Esophagus squamous epithelium (tissue), 5 donors: ENCODE data around the gene HDHD5. TPM values are rescaled to one million over a fixed set of nuclear protein-coding genes. Genes with fewer than 3 reads are reported as not detected.

Source experiments
- DNase-seq: peaks from one replicate; lab custom pipeline; 2025; lab: John Stamatoyannopoulos, UW
- H3K27ac ChIP-seq, 4 donors: fragments of 200-600 bp; sonication (generic); one replicate each; pipeline ENCODE4 v1.5.1; 2016 to 2019; ENCODE audit warnings: mild to moderate bottlenecking in 1 of 4
- H3K27me3 ChIP-seq, 4 donors: fragments of 200-600 bp; sonication (generic); 1 replicate in 3 of 4; 2 replicates in 1 of 4; pipeline versions ENCODE4 v1.5.1 to v1.6.0; 2017 to 2021; ENCODE audit warnings: antibody characterized with exemption in 1 of 4
- H3K36me3 ChIP-seq, 3 donors: fragments of 200-600 bp; sonication (generic); one replicate each; pipeline ENCODE4 v1.5.1; 2016 to 2019
- H3K4me1 ChIP-seq, 3 donors: fragments of 200-600 bp; sonication (generic); one replicate each; pipeline ENCODE4 v1.5.1; 2017 to 2019
- H3K4me3 ChIP-seq, 4 donors: fragments of 200-600 bp; sonication (generic); 1 replicate in 3 of 4; 2 replicates in 1 of 4; pipeline ENCODE4 v1.5.1; 2016 to 2019; ENCODE audit warnings: mild to moderate bottlenecking in 2 of 4, moderate library complexity in 1 of 4
- H3K9me3 ChIP-seq, 3 donors: fragments of 200-600 bp; sonication (generic); one replicate each; pipeline ENCODE4 v1.5.1; 2016 to 2019
- CTCF ChIP-seq, 6 experiments: fragments of 450-650 bp in 4 of 6; fragments of 200-600 bp in 2 of 6; sonication (generic) in 2 of 6; IDR thresholded peaks; one replicate each; pipeline ENCODE4 v1.5.1; 2016 to 2019; ENCODE audit warnings: antibody characterized with exemption in 6 of 6, mild to moderate bottlenecking in 4 of 6, moderate library complexity in 4 of 6
- POLR2A ChIP-seq, 4 donors: fragments of 450-650 bp; IDR thresholded peaks; one replicate each; pipeline ENCODE4 v1.6.1; 2017; ENCODE audit warnings: antibody characterized with exemption in 4 of 4, mild to moderate bottlenecking in 4 of 4, moderate library complexity in 3 of 4
- WGBS, 2 donors: methylation state at CpG; one replicate each; pipeline ENCODE4 v1.1.5; 2018; 5-methylcytosine and 5-hydroxymethylcytosine counted together
- intact Hi-C: fragments of 100-400 bp; cut with DNase I; formaldehyde crosslinking; loops from one replicate; pipeline ENCODE4 v1.15.0; 2022
- total RNA-seq, 4 donors: library from RNA; depleted of rRNA; stranded (reverse); fragments of >200 nt; gene quantifications; one replicate each; pipeline ENCODE4 v1.1.0, GENCODE V29; 2016
- donor health status: DM: yes; HTN: yes; CAD: no.

The HDHD5 gene
- total RNA-seq, 4 donors from 2014 or later, result 23.2 to 40.4 (median 36.2) TPM

- H3K4me3 ChIP-seq, result no peak overlapping the region
- H3K36me3 ChIP-seq, result peaks cover 24 to 96% (median 28%) of the 10 kb centered on the region in 3 donors
- H3K27me3 ChIP-seq, result no peaks in the 10 kb centered on the region
- no peak for DNase-seq
- intact Hi-C loops, result no loop called here
- 78 to 85% methylated on average over 6 to 7 of the region's 7 CpGs for WGBS, 2 donors
- H3K9me3 ChIP-seq, result no peaks in the 10 kb centered on the region
- no peak for TF ChIP-seq POLR2A (IDR thresholded peaks at IDR 0.05)
- no peak for TF ChIP-seq CTCF (IDR thresholded peaks at IDR 0.05)
- H3K27ac ChIP-seq, result no peak overlapping the region
- peaks cover 0 to 5% (median 0%) of the 10 kb centered on the region in 3 donors for H3K4me1 ChIP-seq
These were observed 56.8 kb downstream of the HDHD5 start for GRCh38 chr22:17102297-17102667.

DNA sequence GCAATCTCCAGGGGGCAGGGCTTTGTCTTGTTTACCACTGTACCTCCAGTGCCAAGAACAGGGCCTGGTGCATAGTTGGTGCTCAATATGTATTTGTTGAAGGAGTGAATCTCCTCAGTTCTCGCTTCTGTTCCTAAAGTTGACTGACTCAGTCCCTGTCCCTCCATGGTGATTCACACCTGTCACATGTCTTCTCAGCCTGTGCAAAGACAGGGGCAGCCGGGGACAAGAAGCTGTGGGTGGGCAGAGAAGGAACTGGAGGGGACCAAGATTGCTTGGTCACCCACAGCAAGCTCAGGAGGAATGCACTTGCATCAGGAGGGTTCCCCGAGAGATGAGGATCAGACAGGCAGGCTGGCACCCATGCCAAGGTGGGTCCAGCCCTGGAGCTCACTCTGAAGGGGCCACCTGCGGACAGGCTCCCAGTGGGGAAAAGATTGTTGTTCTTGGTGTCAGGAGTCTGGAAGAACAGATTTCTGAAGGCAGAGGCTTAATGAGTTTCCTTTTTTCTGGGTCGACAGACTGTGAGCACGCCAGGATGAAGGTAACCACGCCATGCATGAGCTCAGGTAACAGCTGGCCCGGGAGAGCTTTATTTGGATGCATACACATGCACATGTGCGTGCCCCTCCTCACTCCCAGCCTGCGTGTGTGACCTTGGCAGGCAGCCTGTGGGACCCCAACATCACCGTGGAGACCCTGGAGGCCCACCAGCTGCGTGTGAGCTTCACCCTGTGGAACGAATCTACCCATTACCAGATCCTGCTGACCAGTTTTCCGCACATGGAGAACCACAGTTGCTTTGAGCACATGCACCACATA lies 57.4 kb downstream of the HDHD5 start:
- DNase-seq, result no peak
- TF ChIP-seq POLR2A (IDR thresholded peaks at IDR 0.05) (no peak), CTCF (IDR thresholded peaks at IDR 0.05) (no peak)
- Histone ChIP-seq H3K36me3 (peaks cover 24 to 95% (median 28%) of the 10 kb centered on the region in 3 donors), H3K4me1 (peaks cover 0 to 5% (median 0%) of the 10 kb centered on the region in 3 donors), H3K4me3 (no peak overlapping the region), H3K27ac (no peak overlapping the region), H3K9me3 (no peaks in the 10 kb centered on the region), H3K27me3 (no peaks in the 10 kb centered on the region)
- 79 to 89% methylated on average over 9 to 11 of the region's 14 CpGs for WGBS, 2 donors
- intact Hi-C loops, result no loop called here

DNA sequence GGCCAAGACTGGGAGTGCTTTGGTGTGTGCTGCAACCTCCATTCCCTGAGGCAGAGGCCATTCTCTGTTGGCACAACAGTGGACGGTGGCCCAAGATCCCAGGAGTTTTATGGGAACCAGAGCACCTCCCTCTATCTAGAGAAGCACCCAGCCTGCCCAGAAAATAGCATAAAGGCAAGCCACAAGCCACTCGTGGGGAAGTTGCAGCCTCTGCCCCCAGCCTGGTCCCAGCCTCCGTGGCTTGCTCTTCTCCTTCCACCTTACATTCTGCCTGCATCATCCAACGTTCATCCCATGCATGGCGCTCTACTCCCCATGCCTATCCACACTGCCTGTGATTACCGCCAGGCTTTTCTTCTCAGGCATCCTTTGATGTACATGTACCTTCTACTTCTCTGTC lies 58.5 kb downstream of the HDHD5 start:
- H3K4me3 ChIP-seq, result no peak overlapping the region
- no peak overlapping the region for H3K27ac ChIP-seq
- no peak for DNase-seq
- no peaks in the 10 kb centered on the region for H3K27me3 ChIP-seq
- H3K9me3 ChIP-seq, result no peaks in the 10 kb centered on the region
- H3K4me1 ChIP-seq, result peaks cover 0 to 10% (median 0%) of the 10 kb centered on the region in 3 donors
- TF ChIP-seq CTCF (IDR thresholded peaks at IDR 0.05) (no peak), POLR2A (IDR thresholded peaks at IDR 0.05) (no peak)
- intact Hi-C loops, result no loop called here
- 74 to 75% methylated on average over 6 of the region's 6 CpGs for WGBS, 2 donors
- H3K36me3 ChIP-seq, result peaks cover 24 to 85% (median 28%) of the 10 kb centered on the region in 3 donors

DNA sequence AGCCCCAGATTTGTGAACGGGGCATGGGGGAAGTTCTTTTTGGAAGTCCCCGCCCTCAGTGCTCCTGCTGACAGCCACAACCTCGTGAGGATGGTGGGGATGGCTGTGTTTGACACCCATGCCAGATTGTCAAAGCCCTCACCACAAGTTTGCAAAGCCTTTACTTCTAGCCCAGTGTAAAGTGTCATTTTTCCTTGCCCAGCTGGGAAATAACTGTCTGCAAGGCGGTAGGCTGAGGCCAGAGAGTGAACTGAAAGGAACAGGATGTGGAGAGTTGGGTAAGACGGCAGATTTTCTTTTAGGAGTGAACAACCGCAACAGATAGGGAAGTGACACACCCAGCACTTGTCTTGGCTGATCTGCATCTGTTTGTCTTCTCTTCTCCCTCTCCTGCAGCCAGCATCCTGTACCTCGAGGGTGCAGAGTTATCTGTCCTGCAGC lies 60.7 kb downstream of the HDHD5 start:
- H3K4me1 ChIP-seq, result peaks cover 0 to 10% (median 0%) of the 10 kb centered on the region in 3 donors
- H3K36me3 ChIP-seq, result peaks cover 24 to 67% (median 28%) of the 10 kb centered on the region in 3 donors
- no peak for TF ChIP-seq CTCF (IDR thresholded peaks at IDR 0.05)
- no peak for TF ChIP-seq POLR2A (IDR thresholded peaks at IDR 0.05)
- no peaks in the 10 kb centered on the region for H3K27me3 ChIP-seq
- 51 to 53% methylated on average over 7 of the region's 7 CpGs for WGBS, 2 donors
- H3K4me3 ChIP-seq, result no peak overlapping the region
- no peak for DNase-seq
- H3K27ac ChIP-seq, result no peak overlapping the region
- H3K9me3 ChIP-seq, result no peaks in the 10 kb centered on the region
- intact Hi-C loops, result no loop called here

DNA sequence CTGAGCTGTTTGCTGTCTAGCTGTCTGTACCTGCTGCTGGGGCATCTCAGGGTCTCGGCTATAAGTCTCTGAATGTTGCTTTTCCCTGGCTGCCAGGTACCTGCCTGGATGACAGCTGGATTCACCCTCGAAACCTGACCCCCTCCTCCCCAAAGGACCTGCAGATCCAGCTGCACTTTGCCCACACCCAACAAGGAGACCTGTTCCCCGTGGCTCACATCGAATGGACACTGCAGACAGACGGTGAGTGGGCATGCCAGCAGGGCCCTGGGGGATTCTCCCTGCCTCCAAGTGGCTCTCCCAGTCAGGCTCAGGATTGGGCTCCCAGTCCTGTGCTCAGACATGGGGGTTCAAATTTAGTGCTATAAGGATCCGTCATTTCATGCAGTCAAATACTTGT lies 61.4 kb downstream of the HDHD5 start:
- WGBS, 2 donors, result 86 to 89% methylated on average over 3 to 6 of the region's 6 CpGs
- TF ChIP-seq CTCF (IDR thresholded peaks at IDR 0.05), result no peak
- no peak for TF ChIP-seq POLR2A (IDR thresholded peaks at IDR 0.05)
- peaks cover 21 to 60% (median 22%) of the 10 kb centered on the region in 3 donors for H3K36me3 ChIP-seq
- intact Hi-C loops, result no loop called here
- H3K4me3 ChIP-seq, result no peak overlapping the region
- H3K9me3 ChIP-seq, result no peaks in the 10 kb centered on the region
- H3K27ac ChIP-seq, result peak overlapping the region in 1 of 4 donors; percentile 32
- no peaks in the 10 kb centered on the region for H3K27me3 ChIP-seq
- H3K4me1 ChIP-seq, result peaks cover 0 to 10% (median 0%) of the 10 kb centered on the region in 3 donors
- DNase-seq, result no peak
